ENCODE measurements around the gene PSAT1.

DNA sequence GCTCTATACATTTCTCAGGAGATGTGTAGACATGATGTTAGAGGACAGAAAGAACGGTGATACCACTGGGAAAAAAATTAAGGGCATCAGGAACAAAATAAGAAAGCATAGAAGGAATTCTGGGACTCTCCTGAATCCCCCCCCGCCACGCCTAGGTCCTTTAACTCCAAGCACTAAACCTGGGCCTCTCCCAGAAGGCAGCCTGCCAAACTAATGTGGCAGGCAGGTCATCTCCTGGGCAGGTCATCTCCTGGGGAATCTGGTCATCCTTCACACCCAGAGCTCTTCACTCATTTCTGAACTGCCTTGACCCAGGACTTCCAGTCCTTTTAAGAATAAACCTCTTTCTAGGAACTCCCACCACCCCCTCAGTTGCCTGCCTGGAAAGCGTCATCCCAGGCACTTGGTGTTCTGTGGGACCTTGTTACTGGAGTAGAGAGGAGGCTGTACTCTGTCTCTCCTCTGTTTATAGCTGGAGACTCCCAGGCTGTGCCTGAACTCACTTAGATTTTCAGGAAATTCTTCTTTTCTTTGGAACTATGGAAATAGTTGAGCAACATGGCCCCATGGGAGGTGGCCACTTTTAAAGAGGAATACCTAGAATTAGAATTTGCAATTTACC is 24.1 kb downstream of the PSAT1 start:
- TF ChIP-seq TEAD4 (IDR thresholded peaks at IDR 0.05) (no peak), RAD21 (IDR thresholded peaks at IDR 0.05; ENCODE audit: low read depth) (no peak)
- TF ChIP-seq, protein P1, sequence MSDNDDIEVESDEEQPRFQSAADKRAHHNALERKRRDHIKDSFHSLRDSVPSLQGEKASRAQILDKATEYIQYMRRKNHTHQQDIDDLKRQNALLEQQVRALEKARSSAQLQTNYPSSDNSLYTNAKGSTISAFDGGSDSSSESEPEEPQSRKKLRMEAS (IDR thresholded peaks at IDR 0.05): no peak

Data from Ishikawa (cell line).